Parathyroid adenoma (tissue), 2 donors: ENCODE results near the gene ATAD3A.
"Not testable (repeated sequence)": the region's sequence is repeated elsewhere in the genome, so short reads cannot be mapped to it uniquely, and the experiment has no call there.

ENCODE experiments used
- H2AFZ ChIP-seq: fragments of 300-600 bp; sonication (generic); one replicate; pipeline ENCODE4 v1.7.0; 2017; ENCODE audit warnings: antibody characterized with exemption, mild to moderate bottlenecking
- H3K27ac ChIP-seq: fragments of 300-600 bp; sonication (generic); one replicate; pipeline ENCODE4 v1.7.0; 2017
- H3K27me3 ChIP-seq: fragments of 300-600 bp; sonication (generic); one replicate; pipeline ENCODE4 v1.7.0; 2017; ENCODE audit warnings: low read length; ENCODE audit not compliant: control insufficient read depth, insufficient read depth
- H3K36me3 ChIP-seq: fragments of 300-600 bp; sonication (generic); one replicate; pipeline ENCODE4 v1.7.0; 2017; ENCODE audit warnings: low read length; ENCODE audit not compliant: control insufficient read depth, insufficient read depth
- H3K4me1 ChIP-seq: fragments of 300-600 bp; sonication (generic); one replicate; pipeline ENCODE4 v1.7.0; 2017; ENCODE audit warnings: control low read depth
- H3K4me2 ChIP-seq: fragments of 300-600 bp; sonication (generic); one replicate; pipeline ENCODE4 v1.7.0; 2017; ENCODE audit warnings: low read length
- H3K4me3 ChIP-seq: fragments of 300-600 bp; sonication (generic); one replicate; pipeline ENCODE4 v1.7.0; 2017; ENCODE audit warnings: low read depth, low read length
- H3K79me2 ChIP-seq: fragments of 300-600 bp; sonication (generic); one replicate; pipeline ENCODE4 v1.7.0; 2017; ENCODE audit warnings: control low read depth
- H3K9ac ChIP-seq: fragments of 300-600 bp; sonication (generic); one replicate; pipeline ENCODE4 v1.7.0; 2017; ENCODE audit warnings: mild to moderate bottlenecking
- H3K9me3 ChIP-seq: fragments of 300-600 bp; sonication (generic); one replicate; pipeline ENCODE4 v1.7.0; 2017; ENCODE audit warnings: low read length; ENCODE audit not compliant: control insufficient read depth
- TF ChIP-seq, protein P1 (sequence below): fragments of 300-600 bp; sonication (generic); IDR thresholded peaks from one replicate; pipeline ENCODE4 v1.7.0; 2017; ENCODE audit warnings: antibody characterized with exemption, mild to moderate bottlenecking
- donor health status: primary hyperparathyroidism.

The ATAD3A gene

DNA sequence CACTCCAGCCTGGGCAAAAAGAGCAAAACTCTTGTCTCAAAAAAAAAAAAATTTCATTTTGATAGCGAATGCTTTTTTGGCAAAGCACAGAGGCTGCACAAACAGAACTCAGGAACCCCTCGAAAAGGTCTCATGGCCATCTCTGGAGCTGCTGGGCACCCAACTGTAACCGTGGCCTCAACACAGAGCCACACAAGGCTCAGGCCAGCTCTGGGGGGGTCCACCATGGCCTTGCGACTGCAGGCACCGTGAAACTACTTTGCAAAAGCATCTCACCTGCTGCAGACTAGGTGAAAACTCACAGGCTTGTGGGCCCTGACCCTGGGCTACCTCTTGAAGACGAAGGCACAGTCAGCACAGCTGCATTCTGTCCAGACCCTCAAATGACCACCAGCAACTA lies 44.5 kb downstream of the ATAD3A start:
- H3K27ac ChIP-seq: no peak overlapping the region
- no peaks in the 10 kb centered on the region for H3K36me3 ChIP-seq
- H2AFZ ChIP-seq: no peak overlapping the region
- no peak overlapping the region for H3K4me2 ChIP-seq
- peaks cover 1% of the 10 kb centered on the region for H3K79me2 ChIP-seq
- H3K4me3 ChIP-seq: no peak overlapping the region
- no peaks in the 10 kb centered on the region for H3K27me3 ChIP-seq
- no peaks in the 10 kb centered on the region for H3K4me1 ChIP-seq
- H3K9ac ChIP-seq: no peak overlapping the region
- TF ChIP-seq, protein P1, sequence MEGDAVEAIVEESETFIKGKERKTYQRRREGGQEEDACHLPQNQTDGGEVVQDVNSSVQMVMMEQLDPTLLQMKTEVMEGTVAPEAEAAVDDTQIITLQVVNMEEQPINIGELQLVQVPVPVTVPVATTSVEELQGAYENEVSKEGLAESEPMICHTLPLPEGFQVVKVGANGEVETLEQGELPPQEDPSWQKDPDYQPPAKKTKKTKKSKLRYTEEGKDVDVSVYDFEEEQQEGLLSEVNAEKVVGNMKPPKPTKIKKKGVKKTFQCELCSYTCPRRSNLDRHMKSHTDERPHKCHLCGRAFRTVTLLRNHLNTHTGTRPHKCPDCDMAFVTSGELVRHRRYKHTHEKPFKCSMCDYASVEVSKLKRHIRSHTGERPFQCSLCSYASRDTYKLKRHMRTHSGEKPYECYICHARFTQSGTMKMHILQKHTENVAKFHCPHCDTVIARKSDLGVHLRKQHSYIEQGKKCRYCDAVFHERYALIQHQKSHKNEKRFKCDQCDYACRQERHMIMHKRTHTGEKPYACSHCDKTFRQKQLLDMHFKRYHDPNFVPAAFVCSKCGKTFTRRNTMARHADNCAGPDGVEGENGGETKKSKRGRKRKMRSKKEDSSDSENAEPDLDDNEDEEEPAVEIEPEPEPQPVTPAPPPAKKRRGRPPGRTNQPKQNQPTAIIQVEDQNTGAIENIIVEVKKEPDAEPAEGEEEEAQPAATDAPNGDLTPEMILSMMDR: no peak
- no peaks in the 10 kb centered on the region for H3K9me3 ChIP-seq

DNA sequence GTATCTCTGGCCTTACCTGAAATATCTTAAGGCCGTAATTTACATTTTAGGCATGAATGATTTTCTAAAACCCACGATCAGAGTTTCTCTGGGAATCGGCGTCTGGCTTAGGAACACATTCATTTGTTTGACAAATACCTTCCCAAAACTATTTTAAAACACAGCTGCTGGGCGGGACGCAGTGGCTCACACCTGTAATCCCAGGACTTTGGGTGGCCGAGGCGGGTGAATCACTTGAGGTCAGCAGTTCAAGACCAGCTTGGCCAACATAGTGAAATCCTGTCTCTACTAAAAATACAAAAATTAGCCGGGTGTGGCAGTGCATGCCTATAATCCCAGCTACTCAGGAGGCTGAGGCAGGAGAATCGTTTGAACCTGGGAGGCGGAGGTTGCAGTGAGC lies 45.0 kb downstream of the ATAD3A start:
- not testable (repeated sequence) for H3K9ac ChIP-seq, H3K4me2 ChIP-seq, H3K79me2 ChIP-seq, H3K4me1 ChIP-seq, H3K36me3 ChIP-seq, H3K4me3 ChIP-seq, H2AFZ ChIP-seq, H3K27me3 ChIP-seq, H3K27ac ChIP-seq, H3K9me3 ChIP-seq

DNA sequence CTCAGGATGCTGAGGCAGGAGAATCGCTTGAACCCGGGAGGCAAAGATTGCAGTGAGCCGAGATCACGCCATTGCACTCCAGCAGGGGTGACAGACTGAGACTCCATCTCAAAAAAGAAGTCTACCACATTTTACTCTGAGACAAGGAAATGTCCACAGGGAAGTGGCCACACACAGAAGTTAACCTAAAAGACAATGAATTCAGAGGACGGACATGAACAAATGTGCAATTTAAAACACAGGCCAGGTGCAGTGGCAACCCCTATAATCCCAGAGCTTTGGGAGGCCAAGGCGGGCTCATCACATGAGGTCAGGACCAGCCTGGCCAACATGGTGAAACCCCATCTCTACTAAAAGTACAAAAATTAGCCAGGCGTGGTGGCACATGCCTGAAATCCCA lies 45.7 kb downstream of the ATAD3A start:
- H3K4me3 ChIP-seq, H3K4me2 ChIP-seq, H3K27me3 ChIP-seq, H3K79me2 ChIP-seq, H3K9ac ChIP-seq, H3K27ac ChIP-seq, H2AFZ ChIP-seq, H3K4me1 ChIP-seq, H3K9me3 ChIP-seq, H3K36me3 ChIP-seq: not testable (repeated sequence)

DNA sequence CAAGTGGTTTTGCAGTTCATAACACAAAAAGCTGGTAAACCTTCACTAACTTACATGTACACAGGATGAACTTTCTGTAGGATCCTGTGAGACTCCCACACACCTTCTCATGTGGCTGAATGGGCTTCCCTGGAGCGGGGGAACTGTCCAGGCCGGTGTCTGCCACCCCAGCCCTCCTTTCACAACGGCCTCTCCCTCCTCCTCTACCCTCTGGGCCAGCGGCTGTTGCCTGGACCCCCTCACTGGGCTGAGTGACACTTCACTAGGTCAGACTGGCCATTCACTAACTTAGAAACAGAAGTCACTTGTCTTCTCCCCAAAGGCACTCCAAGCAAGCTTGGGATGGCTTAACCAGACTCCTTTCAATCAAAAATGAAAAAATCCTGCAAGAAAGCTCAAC lies 46.6 kb downstream of the ATAD3A start:
- Histone ChIP-seq H2AFZ (no peak overlapping the region), H3K9ac (no peak overlapping the region), H3K27ac (no peak overlapping the region), H3K4me1 (no peaks in the 10 kb centered on the region), H3K36me3 (no peaks in the 10 kb centered on the region), H3K4me3 (no peak overlapping the region), H3K79me2 (peaks cover 2% of the 10 kb centered on the region), H3K4me2 (no peak overlapping the region), H3K27me3 (no peaks in the 10 kb centered on the region), H3K9me3 (no peaks in the 10 kb centered on the region)
- TF ChIP-seq, protein P1: no peak

DNA sequence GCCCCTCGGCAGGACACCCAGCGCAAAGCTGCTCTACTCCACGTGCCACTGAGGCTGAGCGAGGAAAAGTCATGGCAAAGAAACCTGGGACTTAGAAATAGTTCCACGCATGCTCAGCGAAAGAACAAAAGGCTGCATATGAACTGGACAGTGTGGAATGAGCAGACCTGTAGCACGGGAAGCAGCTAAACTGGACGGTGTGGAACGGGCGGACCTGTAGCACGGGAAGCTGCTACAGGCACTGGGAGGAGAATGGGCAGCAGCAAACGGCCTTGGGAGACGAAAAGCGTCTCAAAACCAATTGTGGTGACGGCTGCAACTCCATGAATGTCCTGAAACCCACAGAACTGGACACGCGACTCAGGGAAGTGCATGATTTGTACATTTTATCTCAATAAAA lies 47.1 kb downstream of the ATAD3A start:
- Histone ChIP-seq H3K27me3 (no peaks in the 10 kb centered on the region), H3K79me2 (peaks cover 3% of the 10 kb centered on the region), H3K27ac (no peak overlapping the region), H3K4me3 (no peak overlapping the region), H3K36me3 (no peaks in the 10 kb centered on the region), H2AFZ (no peak overlapping the region), H3K4me1 (no peaks in the 10 kb centered on the region), H3K4me2 (no peak overlapping the region), H3K9ac (no peak overlapping the region), H3K9me3 (no peaks in the 10 kb centered on the region)
- TF ChIP-seq, protein P1: no peak

DNA sequence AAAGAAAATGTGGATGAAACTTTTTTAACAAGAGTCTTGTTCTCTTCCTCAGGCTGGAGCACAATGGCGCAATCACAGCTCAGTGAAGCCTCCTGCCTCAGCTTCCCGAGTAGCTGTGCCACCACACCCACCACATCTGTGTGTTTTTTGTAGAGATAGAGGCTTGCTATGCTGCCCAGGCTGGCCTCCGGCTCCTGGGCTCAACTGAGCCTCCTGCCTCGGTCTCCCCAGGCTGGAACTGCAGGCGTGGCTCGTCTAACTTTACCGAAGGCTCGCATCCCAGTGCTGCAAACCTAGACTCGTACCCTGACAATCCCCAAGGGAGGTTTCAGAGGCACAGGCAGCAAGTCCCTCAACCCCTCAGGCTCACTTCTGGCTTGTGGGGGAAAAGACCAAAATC lies 48.2 kb downstream of the ATAD3A start:
- Histone ChIP-seq H3K4me1 (no peaks in the 10 kb centered on the region), H3K9ac (no peak overlapping the region), H3K79me2 (peaks cover 10% of the 10 kb centered on the region), H3K4me3 (no peak overlapping the region), H3K4me2 (no peak overlapping the region), H3K36me3 (no peaks in the 10 kb centered on the region), H3K27ac (no peak overlapping the region), H3K9me3 (no peaks in the 10 kb centered on the region), H2AFZ (no peak overlapping the region), H3K27me3 (no peaks in the 10 kb centered on the region)
- TF ChIP-seq, protein P1: no peak
